B cell (primary cell): Measurements from ENCODE around the gene RASSF8. TPM values are rescaled to one million over a fixed set of nuclear protein-coding genes. Genes with fewer than 3 reads are reported as not detected.
A peak's percentile ranks its signal among the peaks of the same experiment; 100 is the strongest.

Source experiments
- ATAC-seq: fragments of 200-7000 bp; cut with Tn5 transposase; one replicate; pipeline ENCODE4 v1.10.0; 2021; ENCODE audit warnings: low read depth, mild to moderate bottlenecking, moderate number of reproducible peaks, moderate library complexity
- CTCF ChIA-PET: fragments of 350-600 bp; sonication (Branson Sonifier 250); formaldehyde crosslinking; loops from one replicate; lab custom pipeline; 2021; ENCODE audit warnings: antibody characterized with exemption, inconsistent platforms; lab: Charles Lee
- POLR2A ChIA-PET: fragments of 350-600 bp; sonication (Branson Sonifier 250); formaldehyde crosslinking; loops from one replicate; lab custom pipeline; 2021; ENCODE audit warnings: antibody characterized with exemption; lab: Charles Lee
- DNase-seq: peaks from one replicate; pipeline ENCODE4 v3.0.0; 2013
- H2AFZ ChIP-seq: 2 replicates; pipeline ENCODE4 v1.6.1; 2012; ENCODE audit warnings: mild to moderate bottlenecking, low read depth, low read length; ENCODE audit not compliant: insufficient read depth, poor library complexity, severe bottlenecking
- H3K27ac ChIP-seq, 2 donors: 1 replicate in 1 of 2; 2 replicates in 1 of 2; pipeline ENCODE4 v1.5.1; 2012 to 2013; ENCODE audit warnings: low read length in 2 of 2, mild to moderate bottlenecking in 2 of 2, moderate library complexity in 1 of 2
- H3K27me3 ChIP-seq, 4 experiments: fragments of 200-600 bp in 1 of 4; sonication (generic) in 1 of 4; replicated peaks in 1 of 4; 1 replicate in 2 of 4; 2 replicates in 2 of 4; pipeline versions ENCODE4 v1.6.1 to v1.7.0; 2013 to 2016; ENCODE audit warnings: low read length in 3 of 4, mild to moderate bottlenecking in 2 of 4, mixed read lengths in 1 of 4, moderate library complexity in 1 of 4; ENCODE audit not compliant: insufficient read depth in 4 of 4, control insufficient read depth in 3 of 4; ENCODE audit errors: control extremely low read depth in 1 of 4
- H3K36me3 ChIP-seq, 2 experiments: replicated peaks in 1 of 2; 1 replicate in 1 of 2; 2 replicates in 1 of 2; pipeline versions ENCODE4 v1.6.1 to v1.7.1; 2013; ENCODE audit warnings: low read length in 1 of 2; ENCODE audit not compliant: insufficient read depth in 2 of 2, control insufficient read depth in 1 of 2; ENCODE audit errors: control extremely low read depth in 1 of 2, extremely low read depth in 1 of 2
- H3K4me1 ChIP-seq, 2 donors: fragments of 200-600 bp in 1 of 2; sonication (generic) in 1 of 2; 1 replicate in 1 of 2; 2 replicates in 1 of 2; pipeline versions ENCODE4 v1.5.1 to v1.6.1; 2013 to 2017; ENCODE audit warnings: low read length in 2 of 2; ENCODE audit not compliant: control insufficient read depth in 2 of 2, insufficient read depth in 2 of 2
- H3K4me2 ChIP-seq: replicated peaks from 2 replicates; pipeline ENCODE3; 2012; ENCODE audit warnings: mild to moderate bottlenecking, low read depth, low read length; ENCODE audit not compliant: poor library complexity, severe bottlenecking
- H3K4me3 ChIP-seq, 5 experiments: fragments of 200-600 bp in 1 of 5; sonication (generic) in 1 of 5; 1 replicate in 3 of 5; 2 replicates in 2 of 5; pipeline versions ENCODE4 v1.5.1 to v1.7.0; 2011 to 2016; ENCODE audit warnings: low read length in 4 of 5, mild to moderate bottlenecking in 4 of 5, low read depth in 2 of 5, control low read depth in 1 of 5, moderate library complexity in 1 of 5; ENCODE audit not compliant: insufficient read depth in 1 of 5; ENCODE audit errors: control extremely low read depth in 1 of 5, extremely low read depth in 1 of 5
- H3K79me2 ChIP-seq: fragments of 200-600 bp; sonication (generic); one replicate; pipeline ENCODE4 v1.6.0; 2016; ENCODE audit warnings: low read length; ENCODE audit not compliant: control insufficient read depth, insufficient read depth
- H3K9ac ChIP-seq: fragments of 200-600 bp; sonication (generic); 2 replicates; pipeline ENCODE4 v1.6.1; 2017; ENCODE audit warnings: mild to moderate bottlenecking, low read length, moderate library complexity
- H3K9me3 ChIP-seq, 3 donors: one replicate each; pipeline versions ENCODE4 v1.6.1 to v1.7.1; 2013; ENCODE audit warnings: low read length in 2 of 3; ENCODE audit not compliant: control insufficient read depth in 2 of 3, insufficient read depth in 1 of 3; ENCODE audit errors: control extremely low read depth in 1 of 3
- H4K20me1 ChIP-seq: 2 replicates; pipeline ENCODE4 v1.6.0; 2012; ENCODE audit warnings: mild to moderate bottlenecking, low read length; ENCODE audit not compliant: insufficient read depth, control insufficient read depth, poor library complexity, severe bottlenecking
- H3K27ac Mint-ChIP-seq: one replicate; pipeline ENCODE4 v1.8.0; 2021; ENCODE audit warnings: mixed read lengths
- H3K27me3 Mint-ChIP-seq: one replicate; pipeline ENCODE4 v1.8.0; 2021; ENCODE audit warnings: mixed read lengths
- H3K4me1 Mint-ChIP-seq: one replicate; pipeline ENCODE4 v1.8.0; 2021; ENCODE audit warnings: mixed read lengths
- H3K4me3 Mint-ChIP-seq: one replicate; pipeline ENCODE4 v1.8.0; 2021; ENCODE audit warnings: mixed read lengths
- H3K9me3 Mint-ChIP-seq: one replicate; pipeline ENCODE4 v1.8.0; 2022; ENCODE audit warnings: mixed read lengths; ENCODE audit not compliant: insufficient read depth
- EZH2 ChIP-seq: IDR thresholded peaks from 2 replicates; pipeline ENCODE4 v1.6.1; 2012; ENCODE audit warnings: borderline replicate concordance, low read depth, mild to moderate bottlenecking, moderate library complexity, low read length; ENCODE audit not compliant: insufficient read depth, poor library complexity, severe bottlenecking
- whole genome bisulfite sequencing: methylation state at CpG from one replicate; pipeline ENCODE4 v1.1.5; 2013; ENCODE audit warnings: missing lambda C conversion rate; ENCODE audit not compliant: insufficient coverage; 5-methylcytosine and 5-hydroxymethylcytosine counted together
- intact Hi-C: fragments of 100-400 bp; cut with micrococcal nuclease; formaldehyde crosslinking; loops from one replicate; pipeline ENCODE4 v1.10.0; 2022
- polyA plus RNA-seq: library from polyadenylated mRNA; depleted of rRNA; stranded (reverse); fragments of >200 nt; gene quantifications from 2 replicates; pipeline ENCODE4 v1.2.3, GENCODE V29; 2012
- total RNA-seq, 2 donors: library from RNA; stranded (reverse); fragments of 120-200 nt in 1 of 2; gene quantifications; 1 replicate in 1 of 2; 2 replicates in 1 of 2; pipeline versions ENCODE4 v1.2.3 to v1.2.4, GENCODE V29; 2013 to 2022
- TF ChIP-seq, protein P1 (sequence below): fragments of 200-600 bp; IDR thresholded peaks from one replicate; pipeline ENCODE4 v1.8.0; 2022; ENCODE audit warnings: antibody characterized with exemption, mild to moderate bottlenecking

Gene RASSF8
- total and polyA plus RNA-seq, 2 donors (not counting 1 experiment from before 2014, with no cell fraction given) = 0.01 to 0.49 TPM

GRCh38 chr12:26017484-26018211, 59.2 kb downstream of the RASSF8 start:
- no peaks in the 10 kb centered on the region for H4K20me1 ChIP-seq
- H3K4me3 ChIP-seq = no peak overlapping the region
- H3K4me1 Mint-ChIP-seq = no peaks in the 10 kb centered on the region
- H3K4me1 ChIP-seq = no peaks in the 10 kb centered on the region
- no peaks in the 10 kb centered on the region for H3K36me3 ChIP-seq
- no peak for TF ChIP-seq EZH2
- TF ChIP-seq, protein P1, sequence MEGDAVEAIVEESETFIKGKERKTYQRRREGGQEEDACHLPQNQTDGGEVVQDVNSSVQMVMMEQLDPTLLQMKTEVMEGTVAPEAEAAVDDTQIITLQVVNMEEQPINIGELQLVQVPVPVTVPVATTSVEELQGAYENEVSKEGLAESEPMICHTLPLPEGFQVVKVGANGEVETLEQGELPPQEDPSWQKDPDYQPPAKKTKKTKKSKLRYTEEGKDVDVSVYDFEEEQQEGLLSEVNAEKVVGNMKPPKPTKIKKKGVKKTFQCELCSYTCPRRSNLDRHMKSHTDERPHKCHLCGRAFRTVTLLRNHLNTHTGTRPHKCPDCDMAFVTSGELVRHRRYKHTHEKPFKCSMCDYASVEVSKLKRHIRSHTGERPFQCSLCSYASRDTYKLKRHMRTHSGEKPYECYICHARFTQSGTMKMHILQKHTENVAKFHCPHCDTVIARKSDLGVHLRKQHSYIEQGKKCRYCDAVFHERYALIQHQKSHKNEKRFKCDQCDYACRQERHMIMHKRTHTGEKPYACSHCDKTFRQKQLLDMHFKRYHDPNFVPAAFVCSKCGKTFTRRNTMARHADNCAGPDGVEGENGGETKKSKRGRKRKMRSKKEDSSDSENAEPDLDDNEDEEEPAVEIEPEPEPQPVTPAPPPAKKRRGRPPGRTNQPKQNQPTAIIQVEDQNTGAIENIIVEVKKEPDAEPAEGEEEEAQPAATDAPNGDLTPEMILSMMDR = peak; percentile 25
- H3K27me3 ChIP-seq = peaks cover 0 to 7% (median 0%) of the 10 kb centered on the region in 4 experiments
- no peak overlapping the region for H3K9ac ChIP-seq
- WGBS = 20% methylated on average over 1 of the region's 4 CpGs
- H3K4me2 ChIP-seq = no peak overlapping the region
- no peak overlapping the region for H2AFZ ChIP-seq
- intact Hi-C loops = loop anchor here (1.0 kb wide), 1 partner anchor 581 kb away; no protein-coding TSS in a partner anchor
- H3K9me3 Mint-ChIP-seq = no peaks in the 10 kb centered on the region
- H3K27me3 Mint-ChIP-seq = peaks cover 25% of the 10 kb centered on the region
- H3K27ac ChIP-seq = no peak overlapping the region
- no peak overlapping the region for H3K27ac Mint-ChIP-seq
- H3K4me3 Mint-ChIP-seq = no peak overlapping the region
- no peak for ATAC-seq
- ChIA-PET CTCF (interaction anchor here (0.9 to 1.2 kb wide), 3 partner anchors 15 to 583 kb away, joined by 3 to 4 read pairs (median 3); no protein-coding TSS in a partner anchor), POLR2A (no interaction called here)
- peak; percentile 20 for DNase-seq
- no peaks in the 10 kb centered on the region for H3K9me3 ChIP-seq
- H3K79me2 ChIP-seq = no peaks in the 10 kb centered on the region

DNA sequence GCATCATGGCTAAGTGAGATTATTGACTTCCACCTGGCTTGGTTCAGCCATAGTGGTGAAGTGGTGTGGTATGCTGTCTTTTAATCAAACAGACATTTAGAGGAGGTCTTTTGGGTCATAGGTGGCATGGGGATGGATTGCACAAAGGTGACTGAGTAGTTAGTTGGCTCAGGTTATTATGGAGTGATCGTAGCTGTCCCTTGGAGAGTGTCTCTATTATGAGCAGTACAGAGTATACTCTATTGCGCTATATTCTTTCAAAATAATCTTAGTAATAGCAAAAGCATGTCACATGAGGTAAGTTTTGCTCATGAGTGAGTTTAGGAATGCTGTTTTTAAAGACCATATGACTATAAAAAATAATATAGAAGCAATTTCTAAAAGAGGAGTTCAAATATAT, 60.4 kb downstream of the RASSF8 start:
- POLR2A ChIA-PET = no interaction called here
- intact Hi-C loops = no loop called here
- ATAC-seq (no peak), DNase-seq (no peak)
- Histone ChIP-seq H2AFZ (no peak overlapping the region), H3K27me3 (peaks cover 0 to 7% (median 0%) of the 10 kb centered on the region in 4 experiments), H3K4me3 (no peak overlapping the region), H3K4me2 (no peak overlapping the region), H3K9me3 (no peaks in the 10 kb centered on the region), H3K79me2 (no peaks in the 10 kb centered on the region), H3K4me1 (no peaks in the 10 kb centered on the region), H3K9ac (no peak overlapping the region), H3K36me3 (no peaks in the 10 kb centered on the region), H4K20me1 (no peaks in the 10 kb centered on the region), H3K27ac (no peak overlapping the region)
- no CpG with 5 or more reads among the region's 2 CpGs for WGBS
- TF ChIP-seq EZH2 = no peak
- TF ChIP-seq, protein P1 = no peak
- peaks cover 25% of the 10 kb centered on the region for H3K27me3 Mint-ChIP-seq
- CTCF ChIA-PET = no interaction called here
- no peak overlapping the region for H3K4me3 Mint-ChIP-seq
- no peaks in the 10 kb centered on the region for H3K4me1 Mint-ChIP-seq
- no peaks in the 10 kb centered on the region for H3K9me3 Mint-ChIP-seq
- no peak overlapping the region for H3K27ac Mint-ChIP-seq
